Tibial nerve (tissue), 4 donors: ENCODE data around the gene COL4A1.

ENCODE experiments used
- EP300 ChIP-seq, 2 donors: sonication (generic); formaldehyde crosslinking; IDR thresholded peaks; one replicate each; pipeline ENCODE4 v1.6.1; 2017; ENCODE audit warnings: antibody characterized with exemption in 2 of 2, mild to moderate bottlenecking in 1 of 2
- POLR2A ChIP-seq, 2 donors: fragments of 450-650 bp; IDR thresholded peaks; one replicate each; pipeline ENCODE4 v1.6.1; 2017; ENCODE audit warnings: antibody characterized with exemption in 2 of 2, mild to moderate bottlenecking in 2 of 2, moderate library complexity in 2 of 2
- TF ChIP-seq, protein P1 (sequence below), 5 experiments: fragments of 200-600 bp in 3 of 5; fragments of 450-650 bp in 2 of 5; sonication (generic) in 3 of 5; IDR thresholded peaks; one replicate each; pipeline ENCODE4 v1.5.1; 2016 to 2019; ENCODE audit warnings: antibody characterized with exemption in 5 of 5, mild to moderate bottlenecking in 3 of 5, moderate library complexity in 2 of 5

DNA sequence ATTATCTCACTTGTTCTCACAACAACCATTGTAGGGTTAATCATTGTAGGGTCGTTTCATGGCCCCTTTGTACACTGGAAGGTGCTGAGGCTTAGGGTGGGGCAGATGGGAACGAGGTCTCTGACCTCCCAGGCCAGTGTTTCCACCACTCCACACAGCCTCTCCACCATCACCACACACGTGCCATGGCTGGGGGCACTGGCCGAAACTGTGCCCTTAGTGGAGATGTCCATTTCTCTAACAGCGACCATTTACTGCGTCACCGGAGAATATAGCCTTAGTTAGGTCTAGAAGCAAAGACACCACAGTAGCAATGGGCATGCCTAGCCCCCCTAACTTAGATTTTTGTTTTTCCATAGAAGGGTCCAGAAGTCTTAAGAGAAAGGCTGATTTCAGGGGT, 36.5 kb downstream of the COL4A1 start:
- TF ChIP-seq, protein P1, sequence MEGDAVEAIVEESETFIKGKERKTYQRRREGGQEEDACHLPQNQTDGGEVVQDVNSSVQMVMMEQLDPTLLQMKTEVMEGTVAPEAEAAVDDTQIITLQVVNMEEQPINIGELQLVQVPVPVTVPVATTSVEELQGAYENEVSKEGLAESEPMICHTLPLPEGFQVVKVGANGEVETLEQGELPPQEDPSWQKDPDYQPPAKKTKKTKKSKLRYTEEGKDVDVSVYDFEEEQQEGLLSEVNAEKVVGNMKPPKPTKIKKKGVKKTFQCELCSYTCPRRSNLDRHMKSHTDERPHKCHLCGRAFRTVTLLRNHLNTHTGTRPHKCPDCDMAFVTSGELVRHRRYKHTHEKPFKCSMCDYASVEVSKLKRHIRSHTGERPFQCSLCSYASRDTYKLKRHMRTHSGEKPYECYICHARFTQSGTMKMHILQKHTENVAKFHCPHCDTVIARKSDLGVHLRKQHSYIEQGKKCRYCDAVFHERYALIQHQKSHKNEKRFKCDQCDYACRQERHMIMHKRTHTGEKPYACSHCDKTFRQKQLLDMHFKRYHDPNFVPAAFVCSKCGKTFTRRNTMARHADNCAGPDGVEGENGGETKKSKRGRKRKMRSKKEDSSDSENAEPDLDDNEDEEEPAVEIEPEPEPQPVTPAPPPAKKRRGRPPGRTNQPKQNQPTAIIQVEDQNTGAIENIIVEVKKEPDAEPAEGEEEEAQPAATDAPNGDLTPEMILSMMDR (IDR thresholded peaks at IDR 0.05), result no peak
- TF ChIP-seq POLR2A (IDR thresholded peaks at IDR 0.05), result no peak
- no peak for TF ChIP-seq EP300 (IDR thresholded peaks at IDR 0.05)
